Measurements from ENCODE around the gene MED13L.

DNA sequence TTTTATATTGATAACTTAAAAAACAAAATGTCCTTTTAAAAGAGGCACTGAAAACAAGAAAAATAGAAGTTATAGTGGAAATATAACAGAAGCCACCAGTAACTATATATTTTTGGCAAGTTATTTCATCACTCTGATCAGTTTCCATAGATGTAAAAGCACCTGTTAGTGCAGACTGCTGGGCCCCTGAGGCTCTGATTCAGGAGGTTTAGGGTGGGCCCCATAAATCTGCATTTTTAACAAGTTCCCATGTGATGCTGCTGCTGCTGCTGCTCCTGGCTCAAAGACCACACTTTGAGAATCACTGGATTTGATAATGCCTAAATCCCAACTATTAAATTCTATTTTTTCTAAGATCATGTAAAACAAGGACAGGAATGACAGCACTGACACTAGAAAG lies 251.1 kb downstream of the MED13L start:
- TF ChIP-seq CTCF (IDR thresholded peaks at IDR 0.05) (no peak), POLR2AphosphoS5 (IDR thresholded peaks at IDR 0.05) (no peak)

All from breast epithelium (tissue), 3 donors.